SU-DHL-6 (cell line): Measurements from ENCODE around the gene B3GNT8.

ENCODE experiments used
- H2AFZ ChIP-seq: fragments of 200-600 bp; sonication (generic); 2 replicates; pipeline ENCODE4 v1.6.1; 2014; ENCODE audit warnings: low read depth, mild to moderate bottlenecking, moderate library complexity, mixed read lengths, antibody characterized with exemption, low read length; ENCODE audit not compliant: severe bottlenecking
- H3F3A ChIP-seq: fragments of 200-600 bp; shearing (Covaris generic); 2 replicates; pipeline ENCODE4 v1.6.0; 2016; ENCODE audit warnings: antibody characterized with exemption, mild to moderate bottlenecking; ENCODE audit not compliant: insufficient read depth
- H3K27ac ChIP-seq: fragments of 200-600 bp; sonication (generic); 2 replicates; pipeline ENCODE4 v1.5.1; 2016; ENCODE audit warnings: low read depth, mild to moderate bottlenecking, low read length, moderate library complexity, mixed read lengths
- H3K27me3 ChIP-seq: fragments of 200-600 bp; sonication (generic), shearing (Covaris generic); 2 replicates; pipeline ENCODE4 v1.6.0; 2014; ENCODE audit warnings: mild to moderate bottlenecking, low read length
- H3K36me3 ChIP-seq: fragments of 200-600 bp; sonication (generic); 2 replicates; pipeline ENCODE4 v1.6.1; 2014; ENCODE audit warnings: mild to moderate bottlenecking, low read length, mixed read lengths
- H3K4me2 ChIP-seq: fragments of 300-600, 200-600 bp; shearing (Covaris generic), sonication (generic); 2 replicates; pipeline ENCODE4 v1.6.0; 2014; ENCODE audit warnings: low read length, low read depth, mild to moderate bottlenecking; ENCODE audit not compliant: poor library complexity, severe bottlenecking
- H3K4me3 ChIP-seq: fragments of 200-600 bp; sonication (generic); 2 replicates; pipeline ENCODE4 v1.5.1; 2014; ENCODE audit warnings: antibody characterized with exemption, low read length, mild to moderate bottlenecking, mixed read lengths; ENCODE audit not compliant: insufficient read depth, poor library complexity, severe bottlenecking
- H3K79me2 ChIP-seq: fragments of 200-600 bp; sonication (generic); 2 replicates; pipeline ENCODE4 v1.6.1; 2014; ENCODE audit warnings: mild to moderate bottlenecking, low read length, moderate library complexity; ENCODE audit not compliant: insufficient read depth
- H3K9ac ChIP-seq: fragments of 200-600 bp; sonication (generic); 2 replicates; pipeline ENCODE4 v1.7.0; 2014; ENCODE audit warnings: mild to moderate bottlenecking, low read length
- H3K9me2 ChIP-seq: fragments of 200-600 bp; sonication (generic); replicated peaks from 2 replicates; pipeline ENCODE4 v1.6.1; 2014; ENCODE audit warnings: low read length; ENCODE audit not compliant: insufficient read depth
- H3K9me3 ChIP-seq: fragments of 200-600 bp; sonication (generic); 2 replicates; pipeline ENCODE4 v1.6.1; 2014; ENCODE audit warnings: low read length, mixed read lengths; ENCODE audit not compliant: insufficient read depth
- H4K20me1 ChIP-seq: fragments of 200-600 bp; sonication (generic); 2 replicates; pipeline ENCODE4 v1.6.1; 2014; ENCODE audit warnings: low read depth, mild to moderate bottlenecking, antibody characterized with exemption, low read length, moderate library complexity, mixed read lengths
- CTCF ChIP-seq: fragments of 200-600 bp; sonication (generic); IDR thresholded peaks from one replicate; pipeline ENCODE4 v1.5.1; 2017; ENCODE audit warnings: antibody characterized with exemption, mild to moderate bottlenecking, low read length, moderate library complexity; ENCODE audit not compliant: insufficient read depth, poor library complexity, severe bottlenecking
- EZH2phosphoT487 ChIP-seq: fragments of 200-600 bp; sonication (generic), shearing (Covaris generic); conservative IDR thresholded peaks from 2 replicates; pipeline ENCODE4 v1.6.1; 2018; ENCODE audit warnings: mild to moderate bottlenecking, antibody characterized with exemption, low read length, moderate library complexity, mixed read lengths

B3GNT8 gene

GRCh38 chr19:41377977-41378709 is 49.0 kb downstream of the B3GNT8 start:
- Histone ChIP-seq H3K9me3 (no peaks in the 10 kb centered on the region), H3K79me2 (no peaks in the 10 kb centered on the region), H3K9me2 (no peaks in the 10 kb centered on the region), H3K27me3 (no peaks in the 10 kb centered on the region), H3K4me2 (no peak overlapping the region), H3K9ac (no peak overlapping the region), H2AFZ (no peak overlapping the region), H3K27ac (no peak overlapping the region; the same call in 1 of the 2 replicates), H3K4me3 (no peak overlapping the region), H3K36me3 (no peaks in the 10 kb centered on the region), H4K20me1 (no peaks in the 10 kb centered on the region), H3F3A (no peaks in the 10 kb centered on the region)
- TF ChIP-seq EZH2phosphoT487 (no peak), CTCF (no peak)

GRCh38 chr19:41376998-41377365 is 50.2 kb downstream of the B3GNT8 start:
- H2AFZ ChIP-seq: no peak overlapping the region
- no peaks in the 10 kb centered on the region for H4K20me1 ChIP-seq
- no peak overlapping the region for H3K4me2 ChIP-seq
- no peaks in the 10 kb centered on the region; the same call in 1 of the 2 replicates for H3K79me2 ChIP-seq
- no peaks in the 10 kb centered on the region for H3K9me2 ChIP-seq
- H3K9me3 ChIP-seq: no peaks in the 10 kb centered on the region
- TF ChIP-seq EZH2phosphoT487 (no peak), CTCF (no peak)
- H3K4me3 ChIP-seq: no peak overlapping the region
- no peaks in the 10 kb centered on the region for H3K36me3 ChIP-seq
- no peaks in the 10 kb centered on the region for H3F3A ChIP-seq
- H3K9ac ChIP-seq: no peak overlapping the region
- H3K27me3 ChIP-seq: no peaks in the 10 kb centered on the region
- H3K27ac ChIP-seq: no peak overlapping the region

GRCh38 chr19:41376241-41376997 is 50.8 kb downstream of the B3GNT8 start, which contains the start of gene TMEM91:
TMEM91 (plus strand) TSS chr19:41376533; CDS start chr19:41378310, 1,777 bp downstream.
- Histone ChIP-seq H3K9me3 (no peaks in the 10 kb centered on the region), H3K9me2 (no peaks in the 10 kb centered on the region), H3K9ac (no peak within 1 kb of the TSS), H3K4me3 (no peak within 1 kb of the TSS), H2AFZ (no peak within 1 kb of the TSS), H3K4me2 (no peak within 1 kb of the TSS), H3K79me2 (no peaks in the 10 kb centered on the region; the same call in 1 of the 2 replicates), H3K27ac (no peak within 1 kb of the TSS), H3K27me3 (no peaks in the 10 kb centered on the region), H4K20me1 (no peaks in the 10 kb centered on the region), H3F3A (no peaks in the 10 kb centered on the region), H3K36me3 (no peaks in the 10 kb centered on the region)
- TF ChIP-seq CTCF (no peak), EZH2phosphoT487 (no peak)
